ENCODE data around the gene WSCD1.

Gene WSCD1

DNA sequence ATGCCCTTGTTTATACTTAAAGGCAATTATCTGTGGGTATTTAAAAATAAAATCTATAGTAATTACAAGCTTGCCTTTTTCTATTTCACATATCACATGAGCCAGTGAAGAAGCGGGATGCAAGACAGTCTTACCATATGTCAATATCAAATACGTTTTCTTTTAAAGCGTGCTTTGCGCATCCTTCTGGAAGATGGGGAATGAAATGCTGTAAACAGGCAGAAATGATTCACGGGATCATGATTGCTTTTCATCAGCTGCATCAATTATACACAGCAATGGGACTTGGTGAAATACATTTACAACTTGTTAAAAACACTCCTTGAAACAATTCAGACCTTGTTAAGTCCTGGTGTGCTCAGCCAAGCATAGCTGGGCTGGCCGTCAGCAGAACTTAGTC, 72.5 kb downstream of the WSCD1 start:
- TF ChIP-seq CTCF (conservative IDR thresholded peaks at IDR 0.05; ENCODE audit: low read length): no peak
- no peak for DNase-seq (ENCODE audit: low read depth)
- H3K4me3 ChIP-seq (ENCODE audit: low read length): no peak overlapping the region

GRCh38 chr17:6145946-6146345, 75.8 kb downstream of the WSCD1 start:
- H3K4me3 ChIP-seq (ENCODE audit: low read length): no peak overlapping the region
- no peak for DNase-seq (ENCODE audit: low read depth)
- TF ChIP-seq CTCF (conservative IDR thresholded peaks at IDR 0.05; ENCODE audit: low read length): no peak

DNA sequence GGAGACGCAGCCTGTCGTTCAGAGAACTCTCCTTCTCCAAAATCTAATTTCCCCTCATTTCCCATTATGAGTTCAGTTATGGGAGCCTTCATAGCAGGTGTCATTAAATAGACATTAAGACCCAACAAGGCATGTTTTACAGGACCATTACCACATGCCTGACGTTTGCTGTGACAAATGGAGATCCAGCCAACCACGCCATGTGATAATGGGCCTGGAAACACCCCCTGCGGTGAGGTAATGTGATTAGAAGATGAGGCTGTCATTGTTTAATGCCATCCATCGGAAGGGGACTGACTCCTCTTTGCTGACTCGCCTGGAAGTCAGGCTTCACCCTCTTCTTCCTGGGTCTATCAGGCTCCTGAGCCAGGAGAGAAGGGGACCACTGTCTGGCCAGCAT, 76.9 kb downstream of the WSCD1 start:
- H3K4me3 ChIP-seq (ENCODE audit: low read length): no peak overlapping the region
- no peak for DNase-seq (ENCODE audit: low read depth)
- TF ChIP-seq CTCF (conservative IDR thresholded peaks at IDR 0.05; ENCODE audit: low read length): no peak

GRCh38 chr17:6153375-6153774, 83.2 kb downstream of the WSCD1 start:
- no peak for TF ChIP-seq CTCF (conservative IDR thresholded peaks at IDR 0.05; ENCODE audit: low read length)
- no peak overlapping the region for H3K4me3 ChIP-seq (ENCODE audit: low read length)
- DNase-seq (ENCODE audit: low read depth): no peak

DNA sequence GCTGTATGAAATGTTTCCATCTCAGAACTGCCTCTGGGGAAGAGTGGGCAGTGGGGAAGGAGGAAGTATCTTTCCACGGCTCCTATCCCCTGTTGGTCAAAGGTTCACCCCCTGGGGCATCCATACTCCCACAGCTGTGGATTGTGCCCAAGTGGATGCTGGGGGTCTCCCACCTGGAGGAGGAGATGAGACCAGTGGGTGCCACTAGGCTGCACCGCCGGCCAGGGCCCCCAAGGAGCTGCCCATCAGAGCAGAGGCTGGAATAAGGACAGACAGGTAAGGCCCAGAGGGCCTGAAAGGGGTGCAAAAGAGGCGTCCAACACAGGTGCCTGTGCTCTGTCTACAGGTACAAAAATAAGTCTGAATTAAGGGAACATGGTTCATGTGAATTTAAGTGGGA, 87.5 kb downstream of the WSCD1 start:
- DNase-seq (ENCODE audit: low read depth): no peak
- no peak overlapping the region for H3K4me3 ChIP-seq (ENCODE audit: low read length)
- no peak for TF ChIP-seq CTCF (conservative IDR thresholded peaks at IDR 0.05; ENCODE audit: low read length)

DNA sequence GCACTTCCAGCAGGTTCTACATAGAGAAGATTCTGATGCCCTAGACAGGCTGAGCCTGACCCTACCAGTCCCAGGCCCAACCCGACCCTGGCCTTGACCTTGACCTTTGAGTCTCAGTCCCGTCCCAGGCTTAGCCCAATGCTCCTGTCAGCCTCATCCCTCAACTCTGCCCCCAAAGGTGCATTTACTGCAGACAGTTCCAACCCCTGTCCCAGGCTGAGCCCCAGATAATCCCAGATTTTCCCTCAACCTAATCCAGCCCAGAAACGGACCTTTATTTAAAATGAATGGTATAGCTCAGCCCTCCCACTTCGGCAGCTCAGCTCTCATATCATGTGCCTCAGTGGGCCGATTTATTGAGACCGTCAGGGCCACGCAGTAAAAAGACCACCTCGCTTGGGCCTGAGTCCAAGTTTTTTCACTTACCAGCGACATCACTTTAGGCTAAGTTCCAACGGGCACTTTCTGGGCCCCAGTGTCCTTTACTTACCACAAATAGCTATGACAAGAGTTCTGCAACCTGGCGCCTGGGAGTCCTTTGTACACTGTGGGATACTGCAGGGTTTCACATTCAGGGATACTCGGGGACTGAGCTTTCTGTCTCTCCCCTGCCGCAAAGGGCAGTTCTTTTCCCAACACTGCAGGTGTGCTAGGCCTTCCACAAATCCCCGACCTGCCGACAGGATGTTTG, 89.5 kb downstream of the WSCD1 start:
- H3K4me3 ChIP-seq (ENCODE audit: low read length): no peak overlapping the region
- no peak for TF ChIP-seq CTCF (conservative IDR thresholded peaks at IDR 0.05; ENCODE audit: low read length)
- DNase-seq (ENCODE audit: low read depth): no peak

GRCh38 chr17:6160232-6160555, 90.0 kb downstream of the WSCD1 start:
- TF ChIP-seq CTCF (conservative IDR thresholded peaks at IDR 0.05; ENCODE audit: low read length): no peak
- DNase-seq (ENCODE audit: low read depth): no peak
- H3K4me3 ChIP-seq (ENCODE audit: low read length): no peak overlapping the region

Measured in AG10803 (cell line).